GM21526 (cell line): Measurements from ENCODE around the gene FAM53B.
"Not testable (repeated sequence)": the region's sequence is repeated elsewhere in the genome, so short reads cannot be mapped to it uniquely, and the experiment has no call there.

Experiments
- ATAC-seq: cut with Tn5 transposase; IDR thresholded peaks from one replicate; pipeline ENCODE4 v1.9.1; 2021; ENCODE audit warnings: moderate library complexity; ENCODE audit not compliant: unreplicated experiment, low FRiP score

FAM53B gene, protein sequence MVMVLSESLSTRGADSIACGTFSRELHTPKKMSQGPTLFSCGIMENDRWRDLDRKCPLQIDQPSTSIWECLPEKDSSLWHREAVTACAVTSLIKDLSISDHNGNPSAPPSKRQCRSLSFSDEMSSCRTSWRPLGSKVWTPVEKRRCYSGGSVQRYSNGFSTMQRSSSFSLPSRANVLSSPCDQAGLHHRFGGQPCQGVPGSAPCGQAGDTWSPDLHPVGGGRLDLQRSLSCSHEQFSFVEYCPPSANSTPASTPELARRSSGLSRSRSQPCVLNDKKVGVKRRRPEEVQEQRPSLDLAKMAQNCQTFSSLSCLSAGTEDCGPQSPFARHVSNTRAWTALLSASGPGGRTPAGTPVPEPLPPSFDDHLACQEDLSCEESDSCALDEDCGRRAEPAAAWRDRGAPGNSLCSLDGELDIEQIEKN

DNA sequence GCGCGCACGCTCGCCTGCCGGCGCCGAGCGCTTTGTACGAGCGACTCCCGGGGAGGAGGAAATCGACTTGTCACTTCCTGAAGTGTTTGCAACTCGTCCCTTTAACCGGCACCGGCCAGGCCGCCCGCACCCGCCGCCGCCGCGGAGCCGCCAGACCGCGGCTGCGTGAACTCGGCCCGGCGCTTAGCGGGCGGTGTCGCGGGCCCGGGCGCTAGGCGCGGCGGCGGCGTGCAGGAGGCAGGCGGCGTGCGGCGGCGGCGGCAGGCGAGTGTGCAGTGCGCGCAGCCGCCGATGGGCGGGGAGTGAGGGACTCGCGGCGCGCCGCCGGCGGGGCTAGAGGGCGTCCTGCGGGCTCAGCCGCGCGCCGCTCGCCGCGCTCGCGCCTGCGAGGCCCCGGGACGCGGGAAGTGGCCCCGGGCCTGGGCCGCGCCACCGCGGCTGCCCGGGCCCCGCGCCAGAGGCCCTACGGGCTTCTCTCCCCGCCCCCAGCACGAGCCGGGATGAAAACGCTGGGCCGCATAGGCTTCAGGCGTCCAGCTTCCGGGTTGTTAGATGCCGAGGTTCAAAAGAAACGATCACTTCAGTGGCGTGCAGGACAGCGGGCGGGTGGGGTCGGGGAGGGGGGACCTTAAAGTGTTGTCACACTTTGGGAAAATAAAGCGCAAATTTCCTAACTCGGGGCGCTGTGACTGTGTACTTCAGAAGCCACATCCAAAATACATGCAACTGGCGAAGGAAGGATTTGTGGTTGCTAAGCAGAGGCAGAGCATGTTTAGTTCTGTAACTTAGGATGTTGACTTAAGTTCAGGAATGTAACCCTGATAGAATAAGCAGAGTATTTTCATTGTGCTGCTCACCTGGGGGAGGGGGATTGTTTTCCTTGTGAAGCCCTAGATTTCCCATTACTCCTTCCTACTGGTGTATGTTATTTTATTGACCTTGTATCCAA, at the start of gene FAM53B:
TSS of gene FAM53B (minus strand) at position 277 of the 949 bp plus-strand sequence. CDS start 37,665 bp downstream, outside the sequence.
- ATAC-seq = peak; percentile 61

DNA sequence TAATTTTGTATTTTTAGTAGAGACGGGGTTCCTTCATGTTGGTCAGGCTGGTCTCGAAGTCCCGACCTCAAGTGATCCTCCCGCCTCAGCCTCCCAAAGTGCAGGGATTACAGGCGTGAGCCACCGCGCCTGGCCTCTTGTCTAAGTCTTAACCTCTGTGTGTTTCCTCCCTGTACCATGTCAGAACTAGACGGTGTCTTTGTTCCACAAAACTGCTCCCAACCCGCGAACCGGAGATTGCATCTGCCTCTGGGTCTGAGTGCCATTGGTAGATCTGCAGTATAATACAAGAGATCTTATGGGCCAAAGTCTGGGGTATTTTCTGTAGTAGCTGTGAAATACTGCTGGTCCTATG, 48.8 kb upstream of the FAM53B start:
- no peak for ATAC-seq

DNA sequence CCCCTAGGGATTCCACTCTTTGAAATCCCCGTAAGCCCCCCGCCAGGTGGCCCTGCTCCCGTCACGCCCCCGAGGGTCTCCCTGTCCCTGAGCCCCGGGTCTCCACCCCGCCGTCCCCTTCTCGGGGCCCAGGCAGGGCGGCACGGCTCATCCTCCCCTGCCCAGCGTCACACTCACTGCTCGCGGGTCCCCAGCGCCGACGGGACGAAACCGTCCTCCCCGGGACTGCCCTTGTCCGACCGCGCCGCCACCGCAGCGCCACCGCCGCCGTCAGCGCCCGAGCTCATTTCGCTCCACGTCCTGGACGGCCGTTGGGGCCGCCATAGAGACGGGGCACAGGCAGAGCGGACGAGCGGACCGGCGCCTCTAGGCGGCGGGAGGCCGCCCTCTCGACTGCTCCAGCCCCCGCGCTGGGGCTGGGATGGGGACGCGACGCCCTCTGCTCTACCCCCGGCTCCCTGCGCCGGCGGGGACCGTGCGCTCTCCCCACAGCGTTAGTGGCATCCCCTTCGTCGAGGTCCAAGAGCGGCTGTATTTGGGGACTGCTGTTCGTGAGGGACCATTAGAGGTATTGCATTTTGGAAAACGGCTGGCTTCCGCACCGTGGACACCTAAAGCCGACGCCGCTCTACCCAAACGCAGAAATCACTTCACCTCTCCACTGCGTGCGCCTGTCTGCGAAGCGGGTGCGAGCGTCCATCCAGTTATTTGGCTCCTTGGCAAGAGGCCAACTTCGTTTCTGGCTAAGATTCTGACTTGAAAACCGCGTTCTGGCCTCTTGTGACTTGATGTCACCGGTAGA, 47.6 kb upstream of the FAM53B start, which contains the start of gene EEF1AKMT2:
TSS of gene EEF1AKMT2 (minus strand) at position 341 of the 802 bp plus-strand sequence. CDS start at position 287, 54 bp downstream.
- ATAC-seq = peak; percentile 87

DNA sequence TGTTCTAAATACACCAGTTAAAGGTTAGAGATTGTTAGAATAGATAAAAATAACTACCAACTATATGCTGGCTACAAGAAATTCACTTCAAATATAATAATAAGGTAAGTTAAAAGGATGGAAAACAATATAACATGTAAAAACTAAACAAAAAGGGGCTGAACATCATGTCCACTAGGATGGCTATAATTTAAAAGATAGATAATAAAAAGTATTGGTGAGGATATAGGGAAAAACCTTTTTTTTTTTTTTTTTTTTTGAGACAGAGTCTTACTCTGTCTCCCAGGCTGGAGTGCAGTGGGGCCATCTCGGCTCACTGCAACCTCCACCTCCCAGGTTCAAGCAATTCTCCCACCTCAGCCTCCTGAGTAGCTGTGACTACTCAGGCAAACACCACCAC, 38.7 kb upstream of the FAM53B start:
- not testable (repeated sequence) for ATAC-seq

DNA sequence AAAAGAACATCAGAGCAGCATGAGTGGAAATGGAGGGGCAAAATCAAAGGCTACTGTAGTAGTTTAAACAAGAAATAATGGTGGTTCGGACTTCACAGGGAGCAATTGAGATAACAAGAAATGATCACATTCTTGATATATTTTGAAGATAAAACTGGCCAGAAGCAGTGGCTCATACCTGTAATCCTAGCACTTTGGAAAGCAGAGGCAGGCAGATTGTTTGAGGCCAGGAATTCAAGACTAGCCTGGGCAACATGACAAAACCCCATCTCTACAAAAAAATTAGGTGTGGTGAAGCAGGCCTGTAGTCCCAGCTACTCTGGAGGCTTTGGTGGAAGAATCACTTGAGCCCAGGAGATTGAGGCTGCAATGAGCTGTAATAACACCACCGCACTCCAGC, 24.6 kb upstream of the FAM53B start:
- ATAC-seq = no peak

- no peak for ATAC-seq
Observed at GRCh38 chr10:124765256-124765655, 21.1 kb upstream of the FAM53B start.

DNA sequence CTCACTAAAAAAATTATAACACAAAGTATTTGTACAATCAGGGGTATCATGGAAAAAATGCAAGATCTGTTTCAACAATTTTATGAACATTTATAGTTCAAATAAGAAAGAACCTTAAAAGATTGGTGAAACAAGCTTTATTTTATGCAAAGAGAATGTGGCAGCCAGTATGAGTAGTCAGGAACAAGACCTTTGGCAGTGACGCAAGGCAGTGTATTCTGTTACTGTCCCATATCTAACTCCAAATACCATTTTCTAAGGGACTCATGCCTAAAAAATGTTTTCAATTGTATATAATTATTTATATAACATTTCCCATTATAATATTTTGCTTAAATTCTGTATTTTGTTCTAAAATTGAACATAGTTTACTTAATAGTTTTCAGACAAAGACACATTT, 19.1 kb upstream of the FAM53B start:
- no peak for ATAC-seq

DNA sequence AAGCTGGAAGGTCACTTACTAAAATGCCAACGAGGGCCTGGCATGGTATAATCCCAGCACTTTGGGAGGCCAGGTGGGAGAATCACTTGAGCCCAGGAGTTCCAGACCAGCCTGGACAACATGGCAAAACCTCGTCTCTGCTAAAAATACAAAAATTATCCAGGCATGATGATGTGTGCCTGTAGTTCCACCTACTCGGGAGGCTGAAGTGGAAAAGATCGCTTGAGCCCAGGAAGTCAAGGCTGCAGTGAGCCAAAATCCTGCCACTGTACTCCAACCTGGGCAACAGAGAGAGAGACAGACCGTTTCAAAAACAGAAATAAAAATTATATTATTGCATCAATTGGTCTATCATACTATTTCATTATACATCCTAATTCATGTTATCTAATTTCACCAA, 18.1 kb upstream of the FAM53B start:
- no peak for ATAC-seq

DNA sequence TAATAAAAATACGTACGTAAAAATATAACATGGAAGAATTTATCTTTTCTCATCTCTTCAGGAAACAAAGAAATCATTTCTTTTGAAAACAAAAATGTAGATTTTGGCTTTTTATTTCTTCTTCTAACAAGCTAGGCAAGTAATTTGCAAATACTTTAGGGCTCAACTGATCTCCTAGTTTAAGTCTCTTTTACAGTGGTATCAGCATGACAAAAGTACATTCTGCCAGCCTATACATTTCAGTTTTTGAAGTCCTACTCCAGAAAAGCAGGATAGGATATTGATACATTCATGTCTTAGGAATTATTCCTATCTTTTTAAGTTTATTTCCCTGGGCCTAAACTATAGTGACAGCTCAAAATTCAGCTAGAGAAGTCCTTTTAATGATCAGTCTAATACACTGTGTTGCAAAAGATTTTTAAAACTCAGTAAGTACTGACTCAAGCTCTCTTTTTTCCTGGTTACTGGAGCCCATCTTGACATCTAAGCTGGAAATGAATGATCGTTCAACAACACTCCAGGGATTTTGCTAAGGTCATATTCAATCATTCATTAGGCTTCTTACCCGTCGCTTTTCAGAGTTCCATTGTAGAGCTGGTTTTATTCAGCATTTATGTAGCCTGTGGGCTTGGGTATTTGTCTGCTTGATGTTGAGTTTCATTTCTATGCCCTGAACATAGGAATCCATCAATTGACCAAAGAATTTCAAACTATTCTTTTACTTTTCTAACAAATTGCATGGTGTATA, 12.2 kb upstream of the FAM53B start:
- ATAC-seq = no peak

DNA sequence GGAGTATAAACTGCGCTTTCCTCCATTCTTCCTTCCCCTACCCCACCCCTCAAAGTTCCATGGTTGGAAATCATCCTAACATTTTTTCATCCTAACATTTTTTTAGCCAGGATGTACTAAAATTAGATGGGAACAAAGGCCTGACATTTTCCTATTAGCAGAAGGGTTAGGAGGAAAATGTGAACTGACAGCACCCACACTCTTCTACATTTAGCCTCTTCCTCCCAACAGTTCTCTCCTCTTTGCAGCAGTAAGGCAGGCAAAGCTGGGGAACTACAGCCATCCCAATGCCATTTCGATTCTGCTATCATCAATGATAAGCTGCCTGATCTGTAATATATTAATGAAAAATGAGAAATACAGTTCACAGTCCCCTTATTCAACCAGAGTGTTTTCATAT, 11.4 kb upstream of the FAM53B start:
- no peak for ATAC-seq

GRCh38 chr10:124754227-124754626, 10.0 kb upstream of the FAM53B start:
- ATAC-seq = no peak

- ATAC-seq = no peak
Observed at GRCh38 chr10:124748953-124749645, 4.9 kb upstream of the FAM53B start.

GRCh38 chr10:124748166-124748565, 4.0 kb upstream of the FAM53B start:
- ATAC-seq = no peak

DNA sequence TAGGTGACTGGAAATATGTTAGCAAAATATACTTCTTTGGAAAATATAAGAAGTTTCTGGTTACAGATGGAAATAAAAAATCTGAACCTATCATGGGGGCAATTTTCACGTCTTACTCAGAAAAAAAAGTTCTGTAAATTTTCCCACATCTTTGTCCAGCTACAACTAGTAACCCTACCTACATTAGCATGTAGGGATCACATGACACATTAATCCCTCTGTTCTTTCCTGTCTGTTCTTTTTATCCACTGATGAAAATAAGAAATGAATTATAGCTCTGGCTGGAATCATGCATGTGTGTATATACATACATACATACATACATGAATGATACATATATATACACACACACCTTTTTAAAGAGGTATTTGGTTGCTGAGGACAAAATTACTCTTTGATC, 3.6 kb upstream of the FAM53B start:
- ATAC-seq = no peak

DNA sequence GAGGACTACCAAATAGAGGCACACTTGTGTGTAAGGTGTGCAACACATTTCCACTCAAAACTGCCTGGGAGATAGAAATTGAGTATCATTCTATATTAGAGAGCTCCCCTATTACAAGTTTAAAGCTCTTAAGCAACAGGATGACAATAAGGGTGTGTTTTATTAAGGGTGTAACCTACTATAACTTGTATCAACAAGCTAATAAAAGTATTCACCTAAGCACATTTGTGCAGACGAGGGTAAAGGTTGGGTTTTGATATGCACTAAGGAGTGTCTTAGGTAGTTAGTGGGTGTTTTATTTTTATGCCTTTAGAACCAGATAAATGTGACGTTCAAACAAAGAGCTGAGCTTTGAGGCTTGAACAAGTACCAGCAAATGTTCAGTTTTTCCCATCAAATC, 2.8 kb upstream of the FAM53B start:
- ATAC-seq = no peak

GRCh38 chr10:124746447-124746846, 2.3 kb upstream of the FAM53B start:
- ATAC-seq = not testable (repeated sequence)

DNA sequence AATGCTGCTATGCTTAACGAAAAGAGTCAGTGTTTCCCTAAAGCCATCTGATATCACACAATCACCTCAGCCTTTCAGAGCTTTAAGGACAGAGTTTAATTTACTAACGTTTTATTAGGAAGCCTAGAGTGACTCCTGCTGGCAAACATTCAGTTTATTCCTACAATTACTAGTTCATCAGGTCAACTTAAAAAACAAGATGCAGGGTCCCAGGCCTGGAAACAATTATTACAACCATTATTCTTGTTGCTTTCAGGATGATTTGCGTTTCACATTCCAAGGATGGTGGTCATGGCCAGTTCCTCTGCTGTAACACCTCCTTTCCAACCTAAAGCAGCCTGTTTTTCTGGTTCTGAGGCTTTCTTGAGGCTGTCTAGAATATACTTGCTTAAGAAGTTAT, 1.5 kb upstream of the FAM53B start:
- ATAC-seq = no peak

DNA sequence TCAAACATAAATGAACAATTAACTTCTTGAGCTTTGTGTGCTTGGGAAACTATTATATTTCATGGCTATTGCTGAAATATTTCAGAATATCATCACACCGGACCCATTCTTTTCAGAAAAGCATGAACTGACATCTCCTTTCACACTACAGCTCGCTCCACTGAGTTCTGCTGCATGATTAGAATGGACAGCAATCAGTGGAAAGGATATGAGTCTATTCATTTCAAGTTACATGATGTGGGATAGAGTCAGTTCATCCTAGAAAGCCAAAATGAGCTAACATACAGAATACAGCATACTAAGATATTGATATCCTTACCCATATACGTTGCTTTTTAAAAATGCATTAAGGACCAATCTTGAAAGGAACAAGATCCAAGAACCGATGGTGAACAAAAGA, 1.1 kb upstream of the FAM53B start:
- no peak for ATAC-seq
